ENCODE results near the gene PLPP1.

Gene PLPP1

GRCh38 chr5:55497712-55498111 is 37.1 kb downstream of the PLPP1 start:
- DNase-seq = no peak

- DNase-seq = no peak
Observed at GRCh38 chr5:55495216-55495615, 39.5 kb downstream of the PLPP1 start.

- DNase-seq = no peak
Observed at GRCh38 chr5:55492449-55492848, 42.3 kb downstream of the PLPP1 start.

- DNase-seq = no peak
Observed at GRCh38 chr5:55485073-55485472, 49.7 kb downstream of the PLPP1 start.

GRCh38 chr5:55484531-55484930 is 50.2 kb downstream of the PLPP1 start:
- DNase-seq = no peak

GRCh38 chr5:55483885-55484284 is 50.9 kb downstream of the PLPP1 start:
- DNase-seq = no peak

GRCh38 chr5:55481293-55481855 is 53.4 kb downstream of the PLPP1 start:
- no peak for DNase-seq

GRCh38 chr5:55480781-55481180 is 54.0 kb downstream of the PLPP1 start:
- no peak for DNase-seq

GRCh38 chr5:55472642-55473041 is 62.1 kb downstream of the PLPP1 start:
- no peak for DNase-seq

- DNase-seq = no peak
Observed at GRCh38 chr5:55471468-55471867, 63.3 kb downstream of the PLPP1 start.

GRCh38 chr5:55470282-55470681 is 64.5 kb downstream of the PLPP1 start:
- DNase-seq = no peak

- DNase-seq = no peak
Observed at GRCh38 chr5:55469839-55470238, 64.9 kb downstream of the PLPP1 start.

GRCh38 chr5:55467862-55468551 is 66.8 kb downstream of the PLPP1 start:
- no peak for DNase-seq

GRCh38 chr5:55463613-55464012 is 71.2 kb downstream of the PLPP1 start:
- DNase-seq = no peak

GRCh38 chr5:55459572-55459971 is 75.2 kb downstream of the PLPP1 start:
- DNase-seq = no peak

GRCh38 chr5:55456216-55456895 is 78.4 kb downstream of the PLPP1 start:
- no peak for DNase-seq

GRCh38 chr5:55454282-55454681 is 80.5 kb downstream of the PLPP1 start:
- DNase-seq = no peak

GRCh38 chr5:55453211-55453610 is 81.6 kb downstream of the PLPP1 start:
- DNase-seq = no peak

- no peak for DNase-seq
Observed at GRCh38 chr5:55451976-55452375, 82.8 kb downstream of the PLPP1 start.

GRCh38 chr5:55450050-55450765 is 84.6 kb downstream of the PLPP1 start:
- no peak for DNase-seq

- DNase-seq = no peak
Observed at GRCh38 chr5:55446640-55447351, 88.0 kb downstream of the PLPP1 start.

- DNase-seq = no peak
Observed at GRCh38 chr5:55445791-55446190, 89.0 kb downstream of the PLPP1 start.

GRCh38 chr5:55441954-55442353 is 92.8 kb downstream of the PLPP1 start:
- no peak for DNase-seq
